ENCODE measurements around the gene ACACB. TPM values are rescaled to one million over a fixed set of nuclear protein-coding genes. Genes with fewer than 3 reads are reported as not detected.

Gene ACACB
- total and polyA plus RNA-seq, 2 experiments from 2014 or later: 6.2 to 15.4 TPM

DNA sequence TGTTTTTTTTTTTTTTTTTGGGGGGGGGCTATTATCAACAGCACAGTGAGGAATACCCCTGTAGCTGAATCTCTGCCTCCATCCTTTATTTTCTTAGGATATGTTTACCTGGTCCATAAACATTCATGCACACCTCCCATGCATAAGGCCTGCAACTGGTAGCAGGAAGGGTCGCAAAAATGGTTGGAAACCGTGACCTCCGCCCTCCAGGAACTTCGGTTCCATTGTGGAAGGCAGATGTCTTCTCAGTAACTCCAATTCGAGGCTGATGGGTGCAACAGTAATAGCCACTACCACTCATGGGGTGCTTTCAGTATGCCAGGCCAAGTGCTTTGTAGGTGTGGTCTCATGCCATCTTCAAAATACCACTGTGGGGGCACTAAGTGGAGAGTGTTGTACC is 40.2 kb downstream of the ACACB start (continued):
- TF ChIP-seq, protein P1, sequence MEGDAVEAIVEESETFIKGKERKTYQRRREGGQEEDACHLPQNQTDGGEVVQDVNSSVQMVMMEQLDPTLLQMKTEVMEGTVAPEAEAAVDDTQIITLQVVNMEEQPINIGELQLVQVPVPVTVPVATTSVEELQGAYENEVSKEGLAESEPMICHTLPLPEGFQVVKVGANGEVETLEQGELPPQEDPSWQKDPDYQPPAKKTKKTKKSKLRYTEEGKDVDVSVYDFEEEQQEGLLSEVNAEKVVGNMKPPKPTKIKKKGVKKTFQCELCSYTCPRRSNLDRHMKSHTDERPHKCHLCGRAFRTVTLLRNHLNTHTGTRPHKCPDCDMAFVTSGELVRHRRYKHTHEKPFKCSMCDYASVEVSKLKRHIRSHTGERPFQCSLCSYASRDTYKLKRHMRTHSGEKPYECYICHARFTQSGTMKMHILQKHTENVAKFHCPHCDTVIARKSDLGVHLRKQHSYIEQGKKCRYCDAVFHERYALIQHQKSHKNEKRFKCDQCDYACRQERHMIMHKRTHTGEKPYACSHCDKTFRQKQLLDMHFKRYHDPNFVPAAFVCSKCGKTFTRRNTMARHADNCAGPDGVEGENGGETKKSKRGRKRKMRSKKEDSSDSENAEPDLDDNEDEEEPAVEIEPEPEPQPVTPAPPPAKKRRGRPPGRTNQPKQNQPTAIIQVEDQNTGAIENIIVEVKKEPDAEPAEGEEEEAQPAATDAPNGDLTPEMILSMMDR (conservative IDR thresholded peaks at IDR 0.05; ENCODE audit: low read depth in 2 of 2): no peak

DNA sequence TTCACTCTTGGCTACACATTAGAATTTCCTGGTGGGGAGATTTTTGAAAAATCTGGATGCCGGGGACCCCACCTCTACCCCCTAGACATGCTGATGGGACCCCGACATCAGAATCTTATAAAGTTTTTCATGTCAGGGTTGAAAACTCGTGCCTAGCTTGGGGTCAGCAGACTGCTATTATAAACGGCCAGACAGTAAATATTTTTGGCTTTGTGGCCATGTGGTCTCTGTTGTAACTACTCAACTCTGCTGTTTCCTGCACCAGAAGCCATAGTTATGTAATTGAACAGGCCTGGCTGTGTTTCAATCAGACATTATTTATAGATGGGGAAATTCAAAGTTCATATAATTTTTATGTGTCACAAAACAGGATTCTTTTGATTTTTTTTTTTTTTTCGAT is 41.6 kb downstream of the ACACB start:
- Histone ChIP-seq H3K4me3 (no peak overlapping the region), H3F3A (replicated peaks; ENCODE audit: low read depth) (0 out of 2 replicates have a peak, but pooled peaks cover 2% of the 10 kb centered on the region), H3K4me2 (no peak overlapping the region), H3K9me2 (ENCODE audit: insufficient read depth) (no peaks in the 10 kb centered on the region), H3K4me1 (ENCODE audit: insufficient read depth) (peaks cover 6% of the 10 kb centered on the region), H4K20me1 (replicated peaks; ENCODE audit: insufficient read depth) (no peaks in the 10 kb centered on the region; the same call in 1 of the 2 replicates), H3K27ac (ENCODE audit: low read depth) (no peak overlapping the region), H2AFZ (no peak overlapping the region), H3K79me2 (replicated peaks; ENCODE audit: insufficient read depth) (peaks cover 15% of the 10 kb centered on the region; the same call in 1 of the 2 replicates), H3K27me3 (ENCODE audit: insufficient read depth) (no peaks in the 10 kb centered on the region), H3K36me3 (ENCODE audit: insufficient read depth) (no peaks in the 10 kb centered on the region)
- peaks cover 8% of the 10 kb centered on the region for H3K4me1 Mint-ChIP-seq
- no peak overlapping the region for H3K4me3 Mint-ChIP-seq
- peaks cover 5% of the 10 kb centered on the region for H3K27me3 Mint-ChIP-seq (ENCODE audit: insufficient read depth, low read depth, poor library complexity)
- H3K27ac Mint-ChIP-seq: no peak overlapping the region
- TF ChIP-seq, protein P2, sequence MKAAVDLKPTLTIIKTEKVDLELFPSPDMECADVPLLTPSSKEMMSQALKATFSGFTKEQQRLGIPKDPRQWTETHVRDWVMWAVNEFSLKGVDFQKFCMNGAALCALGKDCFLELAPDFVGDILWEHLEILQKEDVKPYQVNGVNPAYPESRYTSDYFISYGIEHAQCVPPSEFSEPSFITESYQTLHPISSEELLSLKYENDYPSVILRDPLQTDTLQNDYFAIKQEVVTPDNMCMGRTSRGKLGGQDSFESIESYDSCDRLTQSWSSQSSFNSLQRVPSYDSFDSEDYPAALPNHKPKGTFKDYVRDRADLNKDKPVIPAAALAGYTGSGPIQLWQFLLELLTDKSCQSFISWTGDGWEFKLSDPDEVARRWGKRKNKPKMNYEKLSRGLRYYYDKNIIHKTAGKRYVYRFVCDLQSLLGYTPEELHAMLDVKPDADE (IDR thresholded peaks at IDR 0.05): no peak
- TF ChIP-seq NANOG (IDR thresholded peaks at IDR 0.05; ENCODE audit: borderline replicate concordance): no peak
- TF ChIP-seq, protein P1 (conservative IDR thresholded peaks at IDR 0.05; ENCODE audit: low read depth in 2 of 2): no peak
- no peak for TF ChIP-seq JUNB (IDR thresholded peaks at IDR 0.05; ENCODE audit: unreplicated experiment)
- no peak for TF ChIP-seq EZH2phosphoT487 (IDR thresholded peaks at IDR 0.05; ENCODE audit: unreplicated experiment)
- TF ChIP-seq STAT1 (IDR thresholded peaks at IDR 0.05; ENCODE audit: unreplicated experiment): no peak
- no peak for TF ChIP-seq POLR2AphosphoS5 (IDR thresholded peaks at IDR 0.05; ENCODE audit: low read depth)
- DNase-seq (ENCODE audit: low spot score): no peak
- no peaks in the 10 kb centered on the region for H3K9me3 Mint-ChIP-seq
- no peaks in the 10 kb centered on the region for H3K36me3 Mint-ChIP-seq (ENCODE audit: low read depth)
- no peak for ATAC-seq

DNA sequence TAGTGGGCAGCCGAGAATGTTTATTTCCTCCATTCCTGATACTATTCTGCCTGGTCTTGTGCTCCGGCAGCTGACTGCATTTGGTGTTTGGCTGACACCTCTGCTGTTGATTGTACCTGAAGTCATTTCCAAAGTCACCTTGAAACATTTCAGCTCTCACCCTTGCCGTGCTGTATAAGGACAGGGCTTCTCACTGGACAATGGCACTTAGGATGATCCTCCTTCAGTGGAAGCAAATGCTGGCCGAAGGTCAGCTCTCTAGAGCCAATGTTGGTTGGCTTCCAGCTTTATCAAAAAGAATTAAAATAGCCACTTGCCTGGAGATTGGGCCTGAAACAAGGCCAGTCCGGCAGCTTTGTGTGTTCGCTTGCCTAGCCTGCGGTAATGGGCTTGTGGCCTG is 44.0 kb downstream of the ACACB start:
- Histone ChIP-seq H3K4me1 (ENCODE audit: insufficient read depth) (peaks cover 3% of the 10 kb centered on the region), H3K79me2 (replicated peaks; ENCODE audit: insufficient read depth) (peaks cover 15% of the 10 kb centered on the region; the same call in 1 of the 2 replicates), H3K4me2 (no peak overlapping the region), H3K4me3 (no peak overlapping the region), H3K27me3 (ENCODE audit: insufficient read depth) (no peaks in the 10 kb centered on the region), H2AFZ (no peak overlapping the region), H3K9me2 (ENCODE audit: insufficient read depth) (no peaks in the 10 kb centered on the region), H3F3A (replicated peaks; ENCODE audit: low read depth) (no peaks in the 10 kb centered on the region), H3K27ac (ENCODE audit: low read depth) (no peak overlapping the region), H3K36me3 (ENCODE audit: insufficient read depth) (no peaks in the 10 kb centered on the region), H4K20me1 (replicated peaks; ENCODE audit: insufficient read depth) (no peaks in the 10 kb centered on the region; the same call in 1 of the 2 replicates)
- TF ChIP-seq CREB1 (CRISPR knock-in tag; IDR thresholded peaks at IDR 0.05; ENCODE audit: low read depth) (no peak), POLR2AphosphoS5 (IDR thresholded peaks at IDR 0.05; ENCODE audit: low read depth) (no peak), STAT1 (IDR thresholded peaks at IDR 0.05; ENCODE audit: unreplicated experiment) (no peak), NANOG (IDR thresholded peaks at IDR 0.05; ENCODE audit: borderline replicate concordance) (no peak)
- TF ChIP-seq, protein P3, sequence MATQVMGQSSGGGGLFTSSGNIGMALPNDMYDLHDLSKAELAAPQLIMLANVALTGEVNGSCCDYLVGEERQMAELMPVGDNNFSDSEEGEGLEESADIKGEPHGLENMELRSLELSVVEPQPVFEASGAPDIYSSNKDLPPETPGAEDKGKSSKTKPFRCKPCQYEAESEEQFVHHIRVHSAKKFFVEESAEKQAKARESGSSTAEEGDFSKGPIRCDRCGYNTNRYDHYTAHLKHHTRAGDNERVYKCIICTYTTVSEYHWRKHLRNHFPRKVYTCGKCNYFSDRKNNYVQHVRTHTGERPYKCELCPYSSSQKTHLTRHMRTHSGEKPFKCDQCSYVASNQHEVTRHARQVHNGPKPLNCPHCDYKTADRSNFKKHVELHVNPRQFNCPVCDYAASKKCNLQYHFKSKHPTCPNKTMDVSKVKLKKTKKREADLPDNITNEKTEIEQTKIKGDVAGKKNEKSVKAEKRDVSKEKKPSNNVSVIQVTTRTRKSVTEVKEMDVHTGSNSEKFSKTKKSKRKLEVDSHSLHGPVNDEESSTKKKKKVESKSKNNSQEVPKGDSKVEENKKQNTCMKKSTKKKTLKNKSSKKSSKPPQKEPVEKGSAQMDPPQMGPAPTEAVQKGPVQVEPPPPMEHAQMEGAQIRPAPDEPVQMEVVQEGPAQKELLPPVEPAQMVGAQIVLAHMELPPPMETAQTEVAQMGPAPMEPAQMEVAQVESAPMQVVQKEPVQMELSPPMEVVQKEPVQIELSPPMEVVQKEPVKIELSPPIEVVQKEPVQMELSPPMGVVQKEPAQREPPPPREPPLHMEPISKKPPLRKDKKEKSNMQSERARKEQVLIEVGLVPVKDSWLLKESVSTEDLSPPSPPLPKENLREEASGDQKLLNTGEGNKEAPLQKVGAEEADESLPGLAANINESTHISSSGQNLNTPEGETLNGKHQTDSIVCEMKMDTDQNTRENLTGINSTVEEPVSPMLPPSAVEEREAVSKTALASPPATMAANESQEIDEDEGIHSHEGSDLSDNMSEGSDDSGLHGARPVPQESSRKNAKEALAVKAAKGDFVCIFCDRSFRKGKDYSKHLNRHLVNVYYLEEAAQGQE (IDR thresholded peaks at IDR 0.05; ENCODE audit: unreplicated experiment): no peak
- no peak for DNase-seq (ENCODE audit: low spot score)
- no peak for ATAC-seq
- H3K27ac Mint-ChIP-seq: no peak overlapping the region
- no peak overlapping the region for H3K4me3 Mint-ChIP-seq
- H3K27me3 Mint-ChIP-seq (ENCODE audit: insufficient read depth, low read depth, poor library complexity): no peaks in the 10 kb centered on the region
- H3K36me3 Mint-ChIP-seq (ENCODE audit: low read depth): no peaks in the 10 kb centered on the region; the same call in 2 of the 3 replicates
- H3K4me1 Mint-ChIP-seq: peaks cover 1% of the 10 kb centered on the region; the same call in 2 of the 3 replicates
- no peaks in the 10 kb centered on the region for H3K9me3 Mint-ChIP-seq

Measured in GM23338 (cell line).